IMR-90 (cell line): ENCODE measurements around the gene ZPBP2. TPM values are rescaled to one million over a fixed set of nuclear protein-coding genes. Genes with fewer than 3 reads are reported as not detected.
"Not testable (repeated sequence)": the region's sequence is repeated elsewhere in the genome, so short reads cannot be mapped to it uniquely, and the experiment has no call there.

ENCODE experiments used
- ATAC-seq: fragments of 200-7000 bp; cut with Tn5 transposase; 2 replicates; pipeline ENCODE4 v1.9.1; 2020; ENCODE audit warnings: low read depth, mild to moderate bottlenecking, moderate library complexity
- BruUV-seq: library from RNA; stranded (reverse); fragments of 400-500 nt; replicated peaks from 2 replicates; lab custom pipeline; 2021; lab: Mats Ljungman, UMichigan
- CTCF ChIA-PET: fragments of 300-600 bp; formaldehyde crosslinking; extraction: SDS; loops from one replicate; lab custom pipeline; 2021; ENCODE audit warnings: antibody characterized with exemption; lab: Yijun Ruan, JAX
- POLR2A ChIA-PET: fragments of 300-600 bp; sonication (Branson Sonifier 250); formaldehyde crosslinking; loops from one replicate; lab custom pipeline; 2022; ENCODE audit warnings: antibody characterized with exemption; ENCODE audit not compliant: unreplicated experiment; lab: Charles Lee
- DNase-seq: peaks from one replicate; pipeline ENCODE4 v3.0.0; 2013
- H2AFZ ChIP-seq: replicated peaks from 2 replicates; pipeline ENCODE3; 2013; ENCODE audit warnings: low read length, mild to moderate bottlenecking; ENCODE audit not compliant: poor library complexity
- H2AK5ac ChIP-seq: 2 replicates; pipeline ENCODE4 v1.6.1; 2013; ENCODE audit warnings: low read depth, low read length, inconsistent platforms
- H2AK9ac ChIP-seq: replicated peaks from 2 replicates; pipeline ENCODE3; 2013; ENCODE audit warnings: mild to moderate bottlenecking, low read depth, low read length, moderate library complexity; ENCODE audit not compliant: poor library complexity
- H2BK120ac ChIP-seq: 2 replicates; pipeline ENCODE4 v1.6.1; 2013; ENCODE audit warnings: low read depth, low read length, inconsistent platforms
- H2BK15ac ChIP-seq: 3 replicates; pipeline ENCODE4 v1.6.1; 2013; ENCODE audit warnings: low read depth, low read length, inconsistent platforms
- H2BK20ac ChIP-seq: 2 replicates; pipeline ENCODE4 v1.6.1; 2013; ENCODE audit warnings: low read depth, mild to moderate bottlenecking, inconsistent platforms, low read length, moderate library complexity
- H2BK5ac ChIP-seq: 2 replicates; pipeline ENCODE4 v1.6.1; 2013; ENCODE audit warnings: mild to moderate bottlenecking, low read depth, low read length, inconsistent platforms; ENCODE audit not compliant: poor library complexity, severe bottlenecking
- H3K14ac ChIP-seq: replicated peaks from 2 replicates; pipeline ENCODE4 v1.6.1; 2013; ENCODE audit warnings: low read depth, low read length, inconsistent platforms
- H3K18ac ChIP-seq: 2 replicates; pipeline ENCODE4 v1.6.1; 2013; ENCODE audit warnings: low read depth, low read length, control low read depth
- H3K23ac ChIP-seq: 2 replicates; pipeline ENCODE4 v1.6.1; 2013; ENCODE audit warnings: low read depth, low read length, inconsistent platforms
- H3K27ac ChIP-seq: 2 replicates; pipeline ENCODE4 v1.5.1; 2013; ENCODE audit warnings: mild to moderate bottlenecking, control low read depth, low read length; ENCODE audit not compliant: insufficient read depth
- H3K27me3 ChIP-seq: 2 replicates; pipeline ENCODE4 v1.6.1; 2013; ENCODE audit warnings: low read length; ENCODE audit not compliant: control insufficient read depth, insufficient read depth
- H3K36me3 ChIP-seq: 2 replicates; pipeline ENCODE4 v1.6.1; 2013; ENCODE audit warnings: low read length, mixed read lengths; ENCODE audit not compliant: control insufficient read depth, insufficient read depth
- H3K4ac ChIP-seq: 2 replicates; pipeline ENCODE4 v1.6.1; 2013; ENCODE audit warnings: low read depth, low read length, inconsistent platforms
- H3K4me1 ChIP-seq: 2 replicates; pipeline ENCODE4 v1.6.1; 2013; ENCODE audit warnings: low read length, mixed read lengths; ENCODE audit not compliant: control insufficient read depth, insufficient read depth
- H3K4me2 ChIP-seq: 2 replicates; pipeline ENCODE4 v1.6.1; 2013; ENCODE audit warnings: low read depth, mild to moderate bottlenecking, control low read depth, low read length, moderate library complexity
- H3K4me3 ChIP-seq: 2 replicates; pipeline ENCODE4 v1.5.1; 2013; ENCODE audit warnings: low read depth, mild to moderate bottlenecking, control low read depth, low read length, moderate library complexity; ENCODE audit not compliant: insufficient read depth
- H3K56ac ChIP-seq: 2 replicates; pipeline ENCODE4 v1.6.1; 2013; ENCODE audit warnings: low read length, inconsistent platforms; ENCODE audit not compliant: insufficient read depth; ENCODE audit errors: extremely low read depth
- H3K79me1 ChIP-seq, 2 experiments: 2 replicates each; pipeline ENCODE4 v1.6.1; 2013; ENCODE audit warnings: low read length in 2 of 2, inconsistent platforms in 1 of 2, low read depth in 1 of 2
- H3K9ac ChIP-seq: 2 replicates; pipeline ENCODE4 v1.6.1; 2013; ENCODE audit warnings: low read depth, low read length, control low read depth
- H3K9me1 ChIP-seq: 2 replicates; pipeline ENCODE4 v1.6.1; 2013; ENCODE audit warnings: low read length, inconsistent platforms; ENCODE audit not compliant: insufficient read depth
- H3K9me3 ChIP-seq: 2 replicates; pipeline ENCODE4 v1.6.1; 2013; ENCODE audit warnings: low read length; ENCODE audit not compliant: control insufficient read depth, insufficient read depth
- H4K20me1 ChIP-seq: 2 replicates; pipeline ENCODE4 v1.6.1; 2013; ENCODE audit warnings: low read length, inconsistent platforms; ENCODE audit not compliant: insufficient read depth
- H4K5ac ChIP-seq: 2 replicates; pipeline ENCODE4 v1.6.1; 2013; ENCODE audit warnings: mild to moderate bottlenecking, low read depth, low read length, control low read depth
- H4K8ac ChIP-seq, 2 experiments: 2 replicates each; pipeline ENCODE4 v1.6.1; 2013; ENCODE audit warnings: low read depth in 2 of 2, low read length in 2 of 2, control low read depth in 1 of 2, inconsistent platforms in 1 of 2
- H4K91ac ChIP-seq: 2 replicates; pipeline ENCODE4 v1.6.1; 2013; ENCODE audit warnings: low read depth, low read length, inconsistent platforms; ENCODE audit not compliant: insufficient read depth
- FOS ChIP-seq: fragments of 150-350 bp; IDR thresholded peaks from 2 replicates; pipeline ENCODE4 v1.6.1; 2016; ENCODE audit warnings: low read depth, low read length
- WGBS, 2 experiments: methylation state at CpG; one replicate each; pipeline versions ENCODE4 v1.1.5 to v1.1.7; 2013; ENCODE audit warnings: missing lambda C conversion rate in 2 of 2; ENCODE audit not compliant: insufficient read length in 1 of 2; ENCODE audit errors: extremely low coverage in 2 of 2; 5-methylcytosine and 5-hydroxymethylcytosine counted together
- dilution Hi-C: fragments of 300-500 bp; cut with HindIII; formaldehyde crosslinking; loops from one replicate; pipeline ENCODE4 v1.14.3; 2018; ENCODE audit warnings: low sequenced_read_pairs; ENCODE audit not compliant: unreplicated experiment
- in situ Hi-C: fragments of 300-500 bp; cut with MboI; formaldehyde crosslinking; loops from 3 replicates; pipeline ENCODE4 v1.14.3; 2019; ENCODE audit warnings: low sequenced_read_pairs, inconsistent platforms, mixed read lengths
- intact Hi-C: fragments of 100-400 bp; cut with micrococcal nuclease; formaldehyde crosslinking; loops from 2 replicates; pipeline ENCODE4 v1.10.0; 2022
- polyA plus RNA-seq, 3 experiments: library from polyadenylated mRNA; depleted of rRNA; stranded (reverse); fragments of >200 nt; gene quantifications; 2 replicates each; pipeline ENCODE4 v1.2.3, GENCODE V29; 2012; ENCODE audit warnings: low replicate concordance in 1 of 3
- total RNA-seq: library from RNA; depleted of rRNA; stranded (reverse); fragments of >200 nt; gene quantifications from 2 replicates; pipeline ENCODE4 v1.2.3, GENCODE V29; 2012

ZPBP2 gene
- total and polyA plus RNA-seq, 2 of the 4 experiments (the other 2 are of a cell fraction) = not detected

GRCh38 chr17:39854909-39855308 lies 13.1 kb upstream of the ZPBP2 start:
- H2BK120ac ChIP-seq = no peak overlapping the region
- no peak overlapping the region for H2AK9ac ChIP-seq
- no peaks in the 10 kb centered on the region for H3K79me1 ChIP-seq
- no peak for TF ChIP-seq FOS
- CTCF ChIA-PET = no interaction called here
- no peaks in the 10 kb centered on the region for H3K36me3 ChIP-seq
- H3K27ac ChIP-seq = no peak overlapping the region
- H3K23ac ChIP-seq = no peak overlapping the region
- H3K4ac ChIP-seq = no peak overlapping the region
- H3K14ac ChIP-seq = no peak overlapping the region
- H3K9me3 ChIP-seq = no peaks in the 10 kb centered on the region
- DNase-seq = no peak
- no peak overlapping the region for H4K5ac ChIP-seq
- no peak overlapping the region for H3K56ac ChIP-seq
- no peak overlapping the region for H3K18ac ChIP-seq
- intact Hi-C loops = loop anchor here (5.0 kb wide), 1 partner anchor 78 kb away; no protein-coding TSS in a partner anchor
- H4K8ac ChIP-seq = no peak overlapping the region
- POLR2A ChIA-PET = no interaction called here
- no peak overlapping the region for H2AK5ac ChIP-seq
- no peaks in the 10 kb centered on the region for H4K20me1 ChIP-seq
- no peak overlapping the region for H3K4me2 ChIP-seq
- H3K4me3 ChIP-seq = no peak overlapping the region
- no peak overlapping the region for H2BK15ac ChIP-seq
- H3K9me1 ChIP-seq = no peaks in the 10 kb centered on the region
- H3K27me3 ChIP-seq = peaks cover 29% of the 10 kb centered on the region
- WGBS, 2 experiments = no CpG with 5 or more reads among the region's 2 CpGs
- no TSS peak for BruUV-seq
- H3K4me1 ChIP-seq = no peaks in the 10 kb centered on the region
- no peak overlapping the region for H2BK20ac ChIP-seq
- H2BK5ac ChIP-seq = no peak overlapping the region
- no peak for ATAC-seq
- in situ Hi-C loops = no loop called here
- no peak overlapping the region for H3K9ac ChIP-seq
- H2AFZ ChIP-seq = no peak overlapping the region
- dilution Hi-C loops = no loop called here
- H4K91ac ChIP-seq = no peak overlapping the region

DNA sequence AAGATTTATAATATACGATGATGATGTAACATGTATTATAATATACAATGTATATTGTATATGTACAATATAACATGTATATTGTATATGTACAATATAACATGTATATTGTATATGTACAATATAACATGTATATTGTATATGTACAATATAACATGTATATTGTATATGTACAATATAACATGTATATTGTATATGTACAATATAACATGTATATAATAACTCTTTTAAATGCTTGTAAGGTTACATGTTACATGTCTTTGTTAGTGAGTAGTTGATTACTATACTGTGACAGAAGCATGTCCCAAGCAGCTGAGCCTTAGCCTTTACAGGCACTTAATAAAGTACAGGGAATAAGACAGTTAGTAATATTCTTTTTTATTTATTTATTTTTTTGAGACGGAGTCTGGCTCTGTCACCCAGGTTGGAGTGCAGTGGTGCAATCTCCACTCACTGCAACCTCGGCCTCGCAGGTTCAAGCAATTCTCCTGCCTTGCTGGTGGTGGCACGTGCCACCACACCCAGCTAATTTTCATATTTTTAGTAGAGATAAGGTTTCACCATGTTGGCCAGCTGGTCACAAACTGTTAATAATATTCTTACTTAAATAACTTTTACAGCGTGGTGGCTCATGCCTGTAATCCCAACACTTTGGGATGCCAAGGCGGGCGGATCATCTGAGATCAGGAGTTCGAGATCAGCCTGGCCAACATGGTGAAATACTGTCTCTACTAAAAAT lies 11.9 kb upstream of the ZPBP2 start:
- BruUV-seq, in situ Hi-C loops, H3K9me1 ChIP-seq, H3K9me3 ChIP-seq, H4K20me1 ChIP-seq, POLR2A ChIA-PET, H3K4me1 ChIP-seq, DNase-seq, ATAC-seq, H2BK15ac ChIP-seq, H2AK9ac ChIP-seq, H2BK5ac ChIP-seq, H3K27ac ChIP-seq, H2AFZ ChIP-seq, CTCF ChIA-PET, H3K4me3 ChIP-seq, H2AK5ac ChIP-seq, H4K5ac ChIP-seq, H3K79me1 ChIP-seq, H3K4ac ChIP-seq, H4K8ac ChIP-seq, H3K23ac ChIP-seq, H3K36me3 ChIP-seq, H3K14ac ChIP-seq, H3K18ac ChIP-seq, H3K56ac ChIP-seq, H2BK120ac ChIP-seq, H2BK20ac ChIP-seq, H4K91ac ChIP-seq, H3K9ac ChIP-seq, dilution Hi-C loops, H3K4me2 ChIP-seq: not testable (repeated sequence)
- 93% methylated on average over 3 of the region's 9 CpGs; no CpG with 5 or more reads in 1 of the 2 experiments for WGBS, 2 experiments
- peaks cover 34% of the 10 kb centered on the region for H3K27me3 ChIP-seq
- intact Hi-C loops = loop anchor here (5.0 kb wide), 1 partner anchor 79 kb away; no protein-coding TSS in a partner anchor
